GM21825 (cell line): Measurements from ENCODE around the gene TUBA3D.
"Not testable (repeated sequence)": the region's sequence is repeated elsewhere in the genome, so short reads cannot be mapped to it uniquely, and the experiment has no call there.

Source experiments
- ATAC-seq: cut with Tn5 transposase; IDR thresholded peaks from one replicate; pipeline ENCODE4 v1.9.1; 2021; ENCODE audit warnings: mild to moderate bottlenecking, moderate library complexity; ENCODE audit not compliant: unreplicated experiment

The TUBA3D gene

DNA sequence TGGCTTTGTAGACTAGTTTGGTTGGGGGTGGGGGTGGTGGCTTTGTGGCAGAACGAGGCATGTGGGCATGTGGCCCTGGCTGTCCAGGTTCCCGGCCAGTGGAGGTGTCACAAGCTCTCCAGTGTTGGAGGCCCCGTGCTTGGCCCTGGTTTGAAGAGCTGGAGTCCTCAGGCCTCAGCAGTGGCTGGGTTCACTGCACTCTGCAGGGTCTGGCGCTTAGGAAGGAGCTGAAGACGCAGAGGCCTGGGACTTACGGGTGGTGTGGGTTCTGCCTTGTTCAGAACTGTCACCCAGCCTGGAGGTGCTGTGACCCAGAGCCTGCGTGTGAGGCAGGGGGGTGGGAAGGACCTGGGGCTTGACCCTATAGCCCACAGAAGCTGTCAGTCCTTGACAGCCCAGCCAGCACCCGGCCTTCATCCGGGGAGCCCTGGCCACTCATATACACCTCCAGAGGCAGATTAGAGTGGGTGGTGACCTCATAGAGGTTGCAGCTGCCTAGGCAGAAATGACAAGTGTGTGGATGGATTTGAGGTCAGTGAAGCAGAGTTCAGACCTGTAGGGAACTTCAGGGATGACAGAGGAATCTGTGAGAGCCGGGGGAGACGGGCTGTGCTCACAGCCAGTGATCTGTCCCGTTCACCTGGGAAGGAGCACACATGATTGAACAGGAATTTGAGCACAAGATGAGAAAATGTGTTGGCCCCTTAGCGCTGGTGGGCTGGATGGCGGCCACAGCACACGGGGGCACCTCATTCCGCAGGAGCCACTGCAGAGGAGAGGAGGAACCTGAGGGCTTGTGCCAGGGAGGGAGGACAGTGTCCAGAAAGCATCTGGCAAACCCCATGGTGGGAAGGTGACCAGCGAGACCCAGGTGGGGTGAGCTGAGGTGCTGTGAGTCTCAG, 36.3 kb downstream of the TUBA3D start:
- ATAC-seq = not testable (repeated sequence)

DNA sequence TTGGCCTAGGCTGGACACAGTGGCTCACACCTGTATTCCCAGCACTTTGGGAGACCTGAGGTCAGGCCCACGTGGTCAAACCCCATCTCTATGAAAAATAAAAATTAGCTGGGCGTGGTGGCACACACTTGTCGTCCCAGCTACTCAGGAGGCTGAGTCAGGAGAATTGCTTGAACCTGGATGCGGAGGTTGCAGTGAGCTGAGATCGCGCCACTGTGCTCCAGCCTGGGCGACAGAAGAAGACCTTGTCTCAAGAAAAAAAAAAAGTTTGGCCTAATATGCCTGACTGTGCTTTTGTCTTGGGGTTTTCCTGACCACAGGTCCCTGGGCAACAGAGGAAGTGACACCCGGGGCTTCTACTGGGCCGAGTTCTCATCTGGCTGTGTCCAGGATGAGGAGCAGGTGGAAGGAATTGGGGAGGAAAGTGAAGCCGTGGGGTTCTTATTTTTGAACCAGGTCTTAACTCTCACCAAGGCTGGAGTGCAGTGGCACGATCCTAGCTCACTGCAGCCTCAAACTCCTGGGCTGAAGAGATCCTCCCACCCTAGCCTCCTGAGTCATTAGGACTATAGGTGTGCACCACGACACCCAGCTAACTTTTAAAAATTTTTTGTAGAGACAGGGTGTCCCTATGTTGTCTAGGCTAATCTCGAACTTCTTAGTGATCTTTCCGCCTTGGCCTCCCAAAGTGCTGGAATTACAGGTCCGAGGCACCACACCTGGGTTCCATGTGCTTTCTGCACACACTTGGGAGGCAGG, 38.7 kb downstream of the TUBA3D start:
- ATAC-seq = peak; percentile 81

DNA sequence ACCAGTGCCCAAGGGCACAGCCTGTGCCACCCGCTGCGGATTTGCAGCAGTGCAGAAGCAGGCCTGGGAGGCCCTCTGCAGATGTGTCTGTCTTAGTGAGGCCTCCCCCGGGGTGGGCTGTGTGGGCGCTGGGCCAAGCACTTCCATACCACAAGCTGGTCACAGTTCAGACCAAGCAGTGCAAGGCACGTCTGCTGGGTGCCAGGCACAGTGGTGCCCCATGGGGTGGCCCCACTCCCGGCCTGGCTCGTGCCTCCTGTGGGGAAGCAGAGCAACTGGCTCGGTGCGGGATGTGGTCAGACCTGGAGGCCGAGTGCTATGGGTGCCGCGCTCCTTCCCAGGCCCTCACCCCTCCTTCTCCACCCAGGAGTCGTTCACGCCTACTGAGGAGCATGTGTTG, 39.3 kb downstream of the TUBA3D start:
- ATAC-seq = not testable (repeated sequence)

DNA sequence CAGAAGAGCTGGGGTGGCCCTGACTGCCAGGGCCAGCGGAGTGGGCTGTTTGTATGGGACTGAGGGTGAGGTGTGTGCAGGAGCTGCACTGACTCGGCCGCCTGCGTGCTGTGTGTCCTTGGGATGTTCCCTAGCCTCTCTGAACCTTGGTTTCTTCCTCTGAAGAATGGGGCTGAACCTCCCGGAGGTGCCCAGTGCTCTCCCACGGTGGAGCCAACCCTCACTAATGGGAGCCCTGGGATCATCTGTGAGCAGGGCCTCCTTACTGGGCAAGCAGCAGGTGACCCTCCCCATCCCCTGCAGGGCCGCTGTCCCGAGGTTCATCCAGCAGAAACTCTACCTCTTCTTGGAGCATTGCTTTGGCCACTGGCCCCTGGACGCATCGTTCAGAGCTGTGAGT, 40.1 kb downstream of the TUBA3D start:
- ATAC-seq = no peak

DNA sequence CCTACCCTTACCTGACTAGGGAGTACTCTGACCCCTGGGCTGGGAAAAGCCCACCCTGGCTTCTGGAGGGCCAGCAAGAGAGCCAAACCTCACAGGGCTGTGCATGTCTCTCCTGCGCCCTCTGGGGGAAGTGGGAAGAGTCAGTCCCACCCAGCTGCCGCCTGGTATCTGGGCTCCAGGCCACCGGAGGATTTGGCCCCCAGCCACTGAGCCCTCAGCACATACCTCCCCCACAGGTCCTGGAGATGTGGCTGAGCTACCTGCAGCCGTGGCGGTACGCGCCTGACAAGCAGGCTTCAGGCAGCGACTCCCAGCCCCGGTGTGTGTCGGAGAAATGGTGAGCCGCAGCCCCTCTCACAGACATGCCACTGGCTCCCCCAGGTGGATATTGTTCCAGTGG, 40.7 kb downstream of the TUBA3D start:
- not testable (repeated sequence) for ATAC-seq

DNA sequence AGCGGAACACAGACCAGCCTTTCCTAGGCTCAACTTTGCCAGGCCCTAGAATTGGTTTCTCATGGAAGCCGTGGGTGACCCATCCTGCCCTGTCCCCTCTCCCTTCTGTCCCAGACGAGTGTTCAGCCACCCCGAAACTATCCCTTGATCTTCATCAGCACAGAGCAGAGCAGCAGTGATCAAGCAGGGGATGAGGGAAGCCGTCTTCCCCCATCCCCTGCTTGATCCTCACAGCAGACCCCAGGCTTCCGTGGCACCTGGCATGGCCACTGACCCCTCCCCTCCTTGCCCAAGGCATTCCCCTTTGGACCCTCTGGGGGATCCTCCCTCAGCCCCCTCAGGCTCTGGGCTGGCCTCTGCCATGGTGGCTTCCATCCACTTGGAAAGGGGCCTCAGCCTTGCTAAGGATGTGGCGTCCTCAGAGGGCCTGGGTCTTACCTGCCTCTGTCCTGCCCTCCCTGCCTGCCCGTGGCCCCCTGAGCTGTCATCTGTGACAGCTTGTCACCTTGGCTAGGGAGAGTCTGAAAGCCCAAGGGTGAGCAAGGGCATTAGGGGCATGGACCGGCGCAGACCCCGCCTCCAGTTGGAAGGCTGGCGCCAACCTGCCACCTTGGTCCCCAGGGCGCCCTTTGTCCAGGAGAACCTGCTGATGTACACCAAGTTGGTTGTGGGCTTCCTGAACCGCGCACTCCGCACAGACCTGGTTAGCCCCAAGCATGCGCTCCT, 41.4 kb downstream of the TUBA3D start:
- no peak for ATAC-seq

DNA sequence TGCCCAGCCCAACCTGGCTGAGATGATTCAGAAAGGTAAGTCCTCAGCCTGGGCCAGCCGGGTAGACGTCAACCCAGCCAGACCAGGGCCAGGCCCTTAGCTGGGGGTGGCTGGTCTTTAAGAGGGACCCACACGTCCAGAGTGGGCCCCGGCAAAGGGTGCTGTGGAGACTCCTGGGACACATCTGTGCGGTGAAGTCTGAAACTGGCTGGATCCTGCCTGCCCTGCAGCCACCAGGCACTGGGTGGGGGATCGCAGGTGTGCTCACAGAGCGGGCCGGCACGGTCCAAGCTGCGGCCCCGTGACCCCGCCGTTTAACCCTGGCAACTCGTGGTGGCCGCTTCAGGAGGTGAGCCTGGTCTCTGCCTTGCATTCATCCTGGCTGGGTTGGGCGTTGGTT, 41.9 kb downstream of the TUBA3D start:
- ATAC-seq = not testable (repeated sequence)

DNA sequence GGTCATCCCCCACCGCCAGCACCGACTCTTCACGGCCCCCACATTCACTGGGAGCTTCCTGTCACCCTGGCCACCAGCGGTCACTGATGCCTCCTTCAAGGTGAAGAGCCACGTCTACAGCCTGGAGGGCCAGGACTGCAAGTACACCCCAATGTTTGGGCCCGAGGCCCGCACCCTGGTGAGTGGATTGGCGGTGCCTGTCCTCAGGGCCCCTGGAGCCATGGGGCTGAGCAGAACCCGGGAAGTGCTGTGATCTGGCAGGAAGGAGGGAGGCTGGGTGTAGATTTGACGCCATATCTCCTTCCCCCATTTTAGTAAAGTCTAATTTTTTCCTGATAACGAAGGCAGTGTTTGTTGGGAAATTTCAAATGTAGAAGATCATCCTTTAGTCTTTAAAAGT, 42.6 kb downstream of the TUBA3D start:
- not testable (repeated sequence) for ATAC-seq

DNA sequence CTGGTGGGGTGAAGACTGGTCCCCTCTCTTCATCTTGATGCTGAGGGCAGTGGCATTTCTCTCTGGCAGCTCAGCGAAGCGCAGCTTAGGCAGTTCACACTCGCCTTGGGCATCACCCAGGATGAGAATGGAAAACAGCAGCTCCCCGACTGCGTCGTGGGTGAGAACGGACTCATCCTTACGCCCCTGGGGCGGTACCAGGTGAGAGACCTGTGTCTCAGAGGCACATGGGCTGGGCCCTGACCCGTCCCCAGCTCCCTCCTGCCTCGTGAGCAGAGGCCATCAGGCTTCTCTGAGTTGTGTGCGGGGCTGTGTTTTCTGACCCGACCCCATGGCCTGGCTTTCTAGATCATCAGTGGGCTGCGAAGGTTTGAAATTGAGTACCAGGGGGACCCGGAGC, 43.5 kb downstream of the TUBA3D start:
- ATAC-seq = no peak

DNA sequence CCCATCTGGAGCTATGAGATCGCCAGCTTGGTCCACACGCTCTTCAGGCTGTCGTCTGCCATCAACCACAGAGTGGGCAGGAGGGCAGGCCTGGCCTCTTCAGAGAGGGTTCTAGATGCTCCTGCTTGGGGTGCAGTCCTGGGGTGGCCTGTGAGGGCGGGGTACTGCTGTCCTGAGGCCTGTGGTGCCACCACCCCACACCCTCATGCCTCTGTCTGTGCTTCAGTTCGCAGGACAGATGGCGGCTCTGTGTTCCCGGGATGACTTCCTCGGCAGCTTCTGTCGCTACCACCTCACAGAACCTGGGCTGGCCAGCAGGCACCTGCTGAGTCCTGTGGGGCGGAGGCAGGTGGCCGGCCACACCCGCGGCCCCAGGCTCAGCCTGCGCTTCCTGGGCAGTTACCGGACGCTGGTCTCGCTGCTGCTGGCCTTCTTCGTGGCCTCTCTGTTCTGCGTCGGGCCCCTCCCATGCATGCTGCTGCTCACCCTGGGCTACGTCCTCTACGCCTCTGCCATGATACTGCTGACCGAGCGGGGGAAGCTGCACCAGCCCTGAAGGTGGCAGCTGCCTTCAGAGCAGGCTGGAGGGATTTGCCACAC, 44.1 kb downstream of the TUBA3D start:
- not testable (repeated sequence) for ATAC-seq

DNA sequence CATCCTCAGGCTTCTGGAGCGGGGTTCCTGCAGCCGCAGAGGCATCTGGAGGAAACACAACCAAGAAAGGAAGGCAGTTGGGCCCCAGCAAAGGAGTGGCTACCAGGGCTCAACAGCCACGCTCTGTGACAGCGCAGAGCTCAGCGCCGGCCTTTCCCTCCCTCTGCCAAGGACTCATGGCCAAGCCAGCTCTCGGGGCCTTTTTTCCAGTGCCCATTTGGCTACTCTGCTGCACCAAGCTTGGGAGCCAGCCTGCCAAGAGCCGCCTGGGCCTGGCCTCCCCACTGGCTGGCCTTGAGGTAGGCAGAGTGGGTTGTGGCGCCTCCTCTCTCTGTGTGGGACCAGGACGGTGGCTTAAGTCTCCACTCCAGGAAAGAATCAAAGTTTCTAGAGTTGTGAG, 44.6 kb downstream of the TUBA3D start:
- no peak for ATAC-seq

DNA sequence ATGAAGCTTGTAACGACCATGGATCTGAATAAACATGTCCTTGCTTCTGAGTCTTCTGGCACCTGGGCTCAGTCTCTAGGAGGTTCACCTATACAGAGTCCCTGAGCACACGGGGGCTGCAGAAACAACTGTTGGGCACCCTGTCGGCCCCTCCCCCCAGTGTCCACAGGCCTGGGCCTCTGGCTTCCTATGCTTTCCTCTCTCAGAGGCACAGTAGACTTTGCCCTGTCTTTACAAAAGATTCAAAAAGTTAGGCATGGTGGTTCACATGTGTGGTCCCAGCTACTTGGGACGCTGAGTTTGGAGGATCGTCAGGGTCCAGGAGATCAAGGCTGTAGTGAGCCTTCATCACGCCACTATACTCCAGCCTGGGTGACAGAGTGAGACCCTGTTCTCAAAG, 45.6 kb downstream of the TUBA3D start:
- not testable (repeated sequence) for ATAC-seq

DNA sequence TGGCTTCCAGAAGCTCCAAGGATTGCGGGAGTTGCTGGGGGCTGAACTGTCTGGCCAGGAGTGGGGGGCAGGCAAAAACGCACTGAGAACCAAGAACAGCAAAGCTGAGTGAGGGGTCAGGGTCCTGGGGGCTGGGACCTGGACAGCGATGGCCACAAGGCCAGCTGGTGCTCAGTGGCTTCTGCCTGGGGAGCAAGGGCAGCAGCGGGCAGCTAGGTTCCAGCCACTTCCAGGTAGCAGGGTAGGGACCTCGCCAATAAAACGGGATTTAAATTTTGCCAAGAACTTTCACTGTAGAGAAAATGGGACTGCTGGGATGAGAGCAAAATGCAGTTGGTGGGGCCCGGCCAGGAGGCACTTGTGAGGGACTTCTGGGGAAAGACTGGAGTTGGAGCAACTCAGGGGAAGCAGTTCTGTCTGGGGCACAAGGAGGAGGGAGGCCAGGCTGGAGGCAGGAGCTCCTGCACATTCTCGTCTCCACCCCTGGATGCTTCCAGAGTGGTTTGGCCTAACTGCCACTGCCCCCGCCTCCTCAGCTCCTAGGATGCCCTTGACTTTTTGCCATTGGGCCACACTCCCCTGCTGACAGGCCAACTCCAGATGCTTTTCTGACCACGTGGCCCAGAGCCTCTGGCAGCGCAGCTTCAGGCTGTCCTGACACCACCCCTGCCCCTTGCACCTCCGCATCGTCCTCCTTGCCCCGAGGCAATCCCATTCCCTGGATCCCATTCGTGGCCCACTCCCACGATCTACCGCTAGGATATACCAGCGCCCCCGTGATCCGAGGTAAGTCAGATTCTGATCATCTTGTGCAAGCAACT, 46.3 kb downstream of the TUBA3D start:
- no peak for ATAC-seq

DNA sequence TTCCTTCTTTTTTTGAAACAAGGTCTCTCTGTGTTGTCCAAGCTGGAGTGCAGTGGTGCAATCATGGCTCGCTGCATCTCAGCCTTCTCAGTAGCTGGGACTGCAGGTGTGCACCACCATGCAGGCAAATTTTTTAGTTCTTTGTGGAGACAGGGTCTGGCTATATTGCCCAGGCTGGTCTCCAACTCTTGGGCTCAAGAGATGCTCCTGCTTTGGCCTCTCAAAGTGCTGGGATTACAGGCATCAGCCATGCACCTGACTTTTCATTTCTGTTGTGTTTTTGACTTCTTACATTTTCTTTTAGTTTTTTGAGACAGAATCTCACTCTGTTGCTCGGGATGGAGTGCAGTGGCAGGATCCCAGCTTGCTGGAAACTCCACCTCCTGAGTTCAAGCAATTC, 49.3 kb downstream of the TUBA3D start:
- not testable (repeated sequence) for ATAC-seq

DNA sequence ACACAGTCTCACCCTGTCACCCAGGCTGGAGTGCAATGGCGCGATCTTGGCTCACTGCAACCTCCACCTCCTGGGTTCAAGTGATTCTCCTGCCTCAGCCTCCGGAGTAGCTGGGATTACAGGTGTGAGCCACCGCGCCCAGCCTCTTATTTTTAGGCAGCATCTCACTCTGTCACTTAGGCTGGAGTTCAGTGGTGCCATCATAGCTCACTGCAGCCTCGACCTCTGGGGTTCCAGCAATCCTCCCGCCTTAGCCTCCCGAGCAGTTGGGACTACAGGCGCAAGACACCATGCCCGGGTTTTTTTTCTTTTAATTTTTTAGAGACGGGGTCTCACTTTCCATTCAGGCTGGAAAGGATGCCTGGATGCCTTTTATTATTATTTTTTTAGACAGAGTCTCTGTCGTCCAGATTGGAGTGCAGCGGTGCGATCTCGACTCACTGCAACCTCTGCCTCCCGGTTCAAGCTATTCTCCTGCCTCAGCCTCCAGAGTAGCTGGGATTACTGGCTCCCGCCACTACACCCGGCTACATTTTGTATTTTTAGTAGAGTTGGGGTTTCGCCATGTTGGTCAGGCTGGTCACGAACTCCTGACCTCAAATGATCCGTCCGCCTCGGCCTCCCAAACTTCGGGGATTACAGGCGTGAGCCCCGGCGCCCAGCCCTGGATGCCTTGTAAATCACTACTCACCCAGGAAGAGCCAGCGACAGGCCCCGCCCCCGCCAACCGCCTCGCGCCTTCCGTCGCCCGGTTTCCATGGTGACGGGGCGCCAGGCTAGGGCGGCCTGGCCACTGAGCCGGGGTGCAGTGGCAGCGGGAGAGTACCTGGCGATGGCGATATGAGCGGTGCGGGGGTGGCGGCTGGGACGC, 51.4 kb downstream of the TUBA3D start, which contains the start of gene CCDC74A:
TSS of gene CCDC74A (plus strand) at position 758 of the 871 bp plus-strand sequence. CDS start at position 841, 83 bp downstream.
- peak; percentile 94 for ATAC-seq

DNA sequence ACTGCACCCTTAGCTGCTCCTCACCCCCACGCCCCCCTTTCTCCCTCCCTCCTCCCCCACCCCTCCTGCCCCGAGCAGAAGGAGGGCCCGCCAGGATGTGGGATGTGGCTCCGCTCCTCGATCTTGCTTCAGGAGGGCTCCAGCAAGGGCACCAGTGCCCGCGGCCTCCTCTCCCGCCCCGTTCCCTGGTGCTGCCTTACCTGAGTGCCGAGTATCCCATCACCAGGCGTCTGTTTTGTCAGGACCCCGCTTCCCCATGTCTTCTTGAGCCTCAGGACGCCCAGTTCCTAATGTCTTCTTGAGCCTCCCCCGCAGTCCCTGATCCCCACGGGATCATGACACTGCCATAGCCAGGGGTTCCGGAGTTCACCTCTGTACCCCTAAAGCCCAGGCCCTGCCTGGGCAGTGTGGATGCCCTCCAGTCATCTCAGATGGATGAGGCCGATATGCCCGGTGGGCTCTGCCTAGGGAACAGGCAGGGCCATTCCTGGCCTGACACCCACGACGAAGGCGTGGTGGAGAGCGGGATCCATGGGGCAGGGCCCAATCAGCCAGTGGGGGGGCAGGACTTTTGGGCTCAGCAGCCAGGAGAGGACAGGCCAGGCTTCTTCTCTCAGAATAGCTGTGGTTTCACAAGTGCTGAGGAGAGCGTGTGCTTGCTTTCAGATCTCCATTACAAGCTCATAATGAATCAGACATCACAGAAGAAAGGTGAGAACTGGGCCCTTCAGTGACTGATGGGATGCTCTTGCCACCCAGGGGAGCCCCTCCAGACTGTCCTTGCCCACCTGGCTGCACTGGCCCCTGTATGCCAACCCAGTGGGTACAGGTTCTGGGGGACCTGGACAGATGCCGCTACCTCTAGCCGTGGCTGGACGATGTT, 53.3 kb downstream of the TUBA3D start:
- peak; percentile 58 for ATAC-seq

DNA sequence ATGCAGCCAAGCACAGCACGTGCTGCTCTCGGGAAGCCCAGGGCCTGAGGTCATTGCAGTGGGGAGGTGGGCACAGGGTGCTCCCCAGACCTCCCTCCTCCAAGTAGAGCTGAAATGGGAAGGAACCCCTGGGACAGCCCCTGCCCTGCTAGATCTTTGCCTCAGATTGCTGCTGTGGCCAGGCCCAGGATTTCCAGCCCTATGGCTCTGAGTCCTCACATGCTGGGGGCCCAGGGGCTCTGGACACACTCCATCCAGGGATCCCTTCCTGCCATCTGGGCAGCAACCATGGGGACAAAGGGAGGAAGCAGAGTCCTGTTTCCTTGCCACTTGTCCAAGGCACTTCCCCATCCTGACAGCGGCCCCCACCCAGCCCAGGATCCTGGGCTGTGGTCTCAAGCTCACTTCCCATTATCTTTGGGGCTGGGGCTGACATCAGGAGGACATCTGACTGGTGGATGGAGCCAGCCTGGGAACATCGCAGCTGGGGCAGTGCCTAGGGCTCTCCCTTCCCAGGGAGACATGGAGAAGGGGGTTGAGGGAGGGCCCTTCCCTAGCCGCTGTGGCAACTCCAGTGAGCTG, 54.0 kb downstream of the TUBA3D start:
- ATAC-seq = not testable (repeated sequence)
